ENCODE measurements around the gene VDAC2. TPM values are rescaled to one million over a fixed set of nuclear protein-coding genes. Genes with fewer than 3 reads are reported as not detected.
"Not testable (repeated sequence)": the region's sequence is repeated elsewhere in the genome, so short reads cannot be mapped to it uniquely, and the experiment has no call there.

The VDAC2 gene
- total RNA-seq, 1 experiment from 2014 or later = 340 TPM

- no TSS peak for BruUV-seq (replicated peaks)
- Histone ChIP-seq H3K36me3 (ENCODE audit: control insufficient read depth, insufficient read depth, low read length) (no peaks in the 10 kb centered on the region), H3K4me1 (ENCODE audit: control insufficient read depth, insufficient read depth, low read length) (peaks cover 9% of the 10 kb centered on the region), H3K27ac (ENCODE audit: low read length) (no peak overlapping the region), H3K9me3 (ENCODE audit: control insufficient read depth, insufficient read depth, low read depth, low read length) (no peaks in the 10 kb centered on the region), H3K4me3 (ENCODE audit: low read depth in 2 of 2, low read length in 2 of 2) (no peak overlapping the region), H3K27me3 (ENCODE audit: control insufficient read depth, insufficient read depth, low read length) (no peaks in the 10 kb centered on the region)
- in situ Hi-C loops (cut with HindIII; ENCODE audit: low pct_unique_long_range_greater_than_20kb, low sequenced_read_pairs) (no loop called here), intact Hi-C loops (cut with micrococcal nuclease; ENCODE audit: unreplicated experiment) (no loop called here)
- CTCF ChIA-PET = interaction anchor here (0.6 kb wide), 1 partner anchor 20 kb away, joined by 6 read pairs; no protein-coding TSS in a partner anchor
- TF ChIP-seq TCF7L2 (IDR thresholded peaks at IDR 0.05; ENCODE audit: low read depth, low read length) (no peak), SIN3A (IDR thresholded peaks at IDR 0.05; ENCODE audit: borderline replicate concordance, insufficient read depth, low read depth, low read length) (no peak), CTCF (IDR thresholded peaks at IDR 0.05) (no peak), REST (IDR thresholded peaks at IDR 0.05; ENCODE audit: insufficient read depth in 1 of 2, low read depth in 2 of 2, low read length in 1 of 2) (no peak), POLR2AphosphoS5 (IDR thresholded peaks at IDR 0.05; ENCODE audit: low read depth, low read length) (no peak)
- ATAC-seq = peak; percentile 70
- POLR2A ChIA-PET = no interaction called here
- no peak for DNase-seq (ENCODE audit: low read depth, low spot score)
Observed at GRCh38 chr10:75191821-75192568, 18.6 kb upstream of the VDAC2 start.

- CTCF ChIA-PET = interaction anchor here (1.6 kb wide), 1 partner anchor 15 kb away, joined by 4 read pairs; no protein-coding TSS in a partner anchor
- H3K4me1 ChIP-seq (ENCODE audit: control insufficient read depth, insufficient read depth, low read length); H3K27ac ChIP-seq (ENCODE audit: low read length); H3K4me3 ChIP-seq (ENCODE audit: low read depth in 2 of 2, low read length in 2 of 2); BruUV-seq (replicated peaks); H3K9me3 ChIP-seq (ENCODE audit: control insufficient read depth, insufficient read depth, low read depth, low read length); ATAC-seq; POLR2A ChIA-PET; H3K36me3 ChIP-seq (ENCODE audit: control insufficient read depth, insufficient read depth, low read length); DNase-seq (ENCODE audit: low read depth, low spot score); intact Hi-C loops (cut with micrococcal nuclease; ENCODE audit: unreplicated experiment); H3K27me3 ChIP-seq (ENCODE audit: control insufficient read depth, insufficient read depth, low read length); in situ Hi-C loops (cut with HindIII; ENCODE audit: low pct_unique_long_range_greater_than_20kb, low sequenced_read_pairs): not testable (repeated sequence)
Observed at GRCh38 chr10:75194625-75195024, 16.0 kb upstream of the VDAC2 start.
